Vagina (tissue), 2 donors: ENCODE data around the gene PIKFYVE.

Source experiments
- CTCF ChIP-seq, 3 experiments: fragments of 450-650 bp in 2 of 3; fragments of 200-600 bp in 1 of 3; sonication (generic) in 1 of 3; IDR thresholded peaks; one replicate each; pipeline ENCODE4 v1.5.1; 2017 to 2019; ENCODE audit warnings: antibody characterized with exemption in 3 of 3, mild to moderate bottlenecking in 2 of 3, moderate library complexity in 2 of 3
- POLR2A ChIP-seq, 2 donors: fragments of 450-650 bp; IDR thresholded peaks; one replicate each; pipeline ENCODE4 v1.6.1; 2017; ENCODE audit warnings: antibody characterized with exemption in 2 of 2, mild to moderate bottlenecking in 2 of 2, moderate library complexity in 2 of 2

- TF ChIP-seq CTCF (IDR thresholded peaks at IDR 0.05) (no peak), POLR2A (IDR thresholded peaks at IDR 0.05) (no peak)
These were observed 92.9 kb downstream of the PIKFYVE start for GRCh38 chr2:208358758-208359631.
